Ovary (tissue), 9 donors: ENCODE measurements around the gene D2HGDH. TPM values are rescaled to one million over a fixed set of nuclear protein-coding genes. Genes with fewer than 3 reads are reported as not detected.

Source experiments
- DNase-seq, 5 donors: peaks; one replicate each; pipeline ENCODE4 v3.0.0-alpha.2; 2019 to 2020
- H3K27ac ChIP-seq, 2 donors: fragments of 200-600 bp; one replicate each; pipeline versions ENCODE4 v1.5.1 to v1.8.0; 2019 to 2022
- H3K27me3 ChIP-seq: fragments of 200-600 bp; one replicate; pipeline ENCODE4 v1.8.0; 2022
- H3K36me3 ChIP-seq: fragments of 200-600 bp; sonication (generic); one replicate; pipeline ENCODE4 v1.5.1; 2019
- H3K4me1 ChIP-seq: one replicate; pipeline ENCODE4 v1.8.1; 2013; ENCODE audit warnings: mild to moderate bottlenecking, moderate library complexity; ENCODE audit not compliant: insufficient read depth
- H3K4me3 ChIP-seq: fragments of 200-600 bp; sonication (generic); one replicate; pipeline ENCODE4 v1.5.1; 2017
- H3K9me3 ChIP-seq, 2 donors: fragments of 200-600 bp in 1 of 2; sonication (generic) in 1 of 2; one replicate each; pipeline versions ENCODE4 v1.5.1 to v1.8.1; 2013 to 2019; ENCODE audit warnings: mild to moderate bottlenecking in 1 of 2, moderate library complexity in 1 of 2
- EP300 ChIP-seq: sonication (generic); formaldehyde crosslinking; IDR thresholded peaks from one replicate; pipeline ENCODE4 v1.6.1; 2017; ENCODE audit warnings: antibody characterized with exemption
- POLR2A ChIP-seq: fragments of 450-650 bp; IDR thresholded peaks from one replicate; pipeline ENCODE4 v1.6.1; 2017; ENCODE audit warnings: antibody characterized with exemption, mild to moderate bottlenecking, moderate library complexity
- WGBS, 3 donors: extraction: QIAGEN DNeasy Blood & Tissue Kit in 1 of 3; methylation state at CpG; one replicate each; pipeline versions ENCODE4 v1.1.5 to v1.1.7; 2013 to 2017; 5-methylcytosine and 5-hydroxymethylcytosine counted together
- intact Hi-C, 4 donors: fragments of 100-400 bp; cut with DNase I; formaldehyde crosslinking; loops; one replicate each; pipeline versions ENCODE4 v1.11.0 to v1.15.1; 2022 to 2023
- polyA plus RNA-seq, 2 donors: library from polyadenylated mRNA; stranded (reverse); fragments of 200-250 nt in 1 of 2; fragments of 350-450 nt in 1 of 2; fragmentation: Illumina TruSeq in 1 of 2; extraction: RNeasy Lipid Tissue Mini Kit (QIAGEN cat#74804) in 1 of 2; gene quantifications; one replicate each; pipeline ENCODE4 v1.2.3, GENCODE V29; 2013 to 2014
- total RNA-seq, 7 donors: library from RNA; depleted of rRNA in 2 of 7; stranded (reverse); fragments of >200 nt in 2 of 7; fragmentation: NEBNext Ultra II Directional in 3 of 7; extraction: Animal tissue kit (Norgen Biotek cat#: 25700) in 3 of 7; gene quantifications; one replicate each; pipeline versions ENCODE4 v1.1.0 to v1.2.4, GENCODE V29; 2016 to 2023
- TF ChIP-seq, protein P1 (sequence below), 3 donors: fragments of 450-650 bp in 2 of 3; fragments of 200-600 bp in 1 of 3; IDR thresholded peaks; one replicate each; pipeline versions ENCODE4 v1.5.1 to v1.8.0; 2016 to 2022; ENCODE audit warnings: antibody characterized with exemption in 3 of 3, mild to moderate bottlenecking in 1 of 3
- donor health status: DM: no; HTN: no; CAD: no; lungs with moderate emphysema.
- donor health status: DM: no; HTN: no; CAD: no.
- donor health status: Bipolar disorder and iron deficiency.
- donor health status: DM: yes; HTN: yes; CAD: no.
- donor health status: DM: no; HTN: no; CAD: no.
- donor health status: DM: yes; HTN: yes; CAD: no.

Gene D2HGDH
- total and polyA plus RNA-seq, 9 donors: 0.63 to 35.1 (median 24.6) TPM

DNA sequence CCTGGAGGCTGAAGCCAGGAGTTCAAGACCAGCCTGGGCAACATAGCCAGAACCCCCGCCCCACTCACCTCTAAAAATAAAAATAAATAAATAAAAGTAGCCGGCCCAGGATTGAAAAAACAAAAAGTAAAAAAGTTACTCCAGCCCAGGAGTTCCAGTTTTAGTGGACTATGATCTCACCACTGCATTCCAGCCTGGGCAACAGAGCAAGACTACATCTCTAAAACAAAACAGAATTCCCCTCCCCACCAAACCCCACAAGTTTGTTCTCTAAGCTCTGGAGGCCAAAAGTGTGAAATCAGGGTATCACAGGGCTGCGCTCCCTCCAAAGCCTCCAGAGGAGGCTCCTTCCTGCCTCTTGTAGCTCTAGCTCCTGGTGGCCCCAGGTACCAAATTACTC, 1.7 kb downstream of the D2HGDH start:
- Histone ChIP-seq H3K4me1 (peaks cover 6% of the 10 kb centered on the region), H3K4me3 (no peak overlapping the region), H3K9me3 (no peaks in the 10 kb centered on the region), H3K36me3 (no peaks in the 10 kb centered on the region), H3K27ac (no peak overlapping the region), H3K27me3 (no peaks in the 10 kb centered on the region)
- no peak for DNase-seq
- intact Hi-C loops: loop anchor here in 3 of 4 donors (5.0 to 10.0 kb wide), 2 partner anchors 139 to 141 kb away; no protein-coding TSS in a partner anchor
- 73 to 86% (median 83%) methylated on average over 3 of the region's 3 CpGs for WGBS, 3 donors
- TF ChIP-seq POLR2A (no peak), EP300 (no peak)
- TF ChIP-seq, protein P1, sequence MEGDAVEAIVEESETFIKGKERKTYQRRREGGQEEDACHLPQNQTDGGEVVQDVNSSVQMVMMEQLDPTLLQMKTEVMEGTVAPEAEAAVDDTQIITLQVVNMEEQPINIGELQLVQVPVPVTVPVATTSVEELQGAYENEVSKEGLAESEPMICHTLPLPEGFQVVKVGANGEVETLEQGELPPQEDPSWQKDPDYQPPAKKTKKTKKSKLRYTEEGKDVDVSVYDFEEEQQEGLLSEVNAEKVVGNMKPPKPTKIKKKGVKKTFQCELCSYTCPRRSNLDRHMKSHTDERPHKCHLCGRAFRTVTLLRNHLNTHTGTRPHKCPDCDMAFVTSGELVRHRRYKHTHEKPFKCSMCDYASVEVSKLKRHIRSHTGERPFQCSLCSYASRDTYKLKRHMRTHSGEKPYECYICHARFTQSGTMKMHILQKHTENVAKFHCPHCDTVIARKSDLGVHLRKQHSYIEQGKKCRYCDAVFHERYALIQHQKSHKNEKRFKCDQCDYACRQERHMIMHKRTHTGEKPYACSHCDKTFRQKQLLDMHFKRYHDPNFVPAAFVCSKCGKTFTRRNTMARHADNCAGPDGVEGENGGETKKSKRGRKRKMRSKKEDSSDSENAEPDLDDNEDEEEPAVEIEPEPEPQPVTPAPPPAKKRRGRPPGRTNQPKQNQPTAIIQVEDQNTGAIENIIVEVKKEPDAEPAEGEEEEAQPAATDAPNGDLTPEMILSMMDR (IDR thresholded peaks at IDR 0.05): no peak

GRCh38 chr2:241738040-241738686, 3.7 kb downstream of the D2HGDH start:
- intact Hi-C loops: loop anchor here in 3 of 4 donors (5.0 to 10.0 kb wide), 2 partner anchors 137 to 139 kb away; no protein-coding TSS in a partner anchor
- H3K27me3 ChIP-seq: no peaks in the 10 kb centered on the region
- H3K36me3 ChIP-seq: no peaks in the 10 kb centered on the region
- 91 to 93% (median 93%) methylated on average over 17 of the region's 17 CpGs for WGBS, 3 donors
- no peaks in the 10 kb centered on the region for H3K9me3 ChIP-seq
- no peak overlapping the region for H3K4me3 ChIP-seq
- H3K4me1 ChIP-seq: peaks cover 6% of the 10 kb centered on the region
- no peak overlapping the region for H3K27ac ChIP-seq
- TF ChIP-seq EP300: no peak
- TF ChIP-seq POLR2A: no peak
- TF ChIP-seq, protein P1 (IDR thresholded peaks at IDR 0.05): no peak
- DNase-seq: no peak

- DNase-seq: no peak
- Histone ChIP-seq H3K27ac (no peak overlapping the region), H3K4me3 (no peak overlapping the region), H3K9me3 (no peaks in the 10 kb centered on the region), H3K27me3 (no peaks in the 10 kb centered on the region), H3K4me1 (peaks cover 3% of the 10 kb centered on the region), H3K36me3 (no peaks in the 10 kb centered on the region)
- no peak for TF ChIP-seq EP300
- TF ChIP-seq POLR2A: no peak
- TF ChIP-seq, protein P1 (IDR thresholded peaks at IDR 0.05): no peak
- intact Hi-C loops: loop anchor here in 3 of 4 donors (5.0 to 10.0 kb wide), 2 partner anchors 136 to 138 kb away; no protein-coding TSS in a partner anchor
- WGBS, 3 donors: 89 to 92% (median 90%) methylated on average over 15 of the region's 15 CpGs
Measured at GRCh38 chr2:241739177-241739576, 4.7 kb downstream of the D2HGDH start.

DNA sequence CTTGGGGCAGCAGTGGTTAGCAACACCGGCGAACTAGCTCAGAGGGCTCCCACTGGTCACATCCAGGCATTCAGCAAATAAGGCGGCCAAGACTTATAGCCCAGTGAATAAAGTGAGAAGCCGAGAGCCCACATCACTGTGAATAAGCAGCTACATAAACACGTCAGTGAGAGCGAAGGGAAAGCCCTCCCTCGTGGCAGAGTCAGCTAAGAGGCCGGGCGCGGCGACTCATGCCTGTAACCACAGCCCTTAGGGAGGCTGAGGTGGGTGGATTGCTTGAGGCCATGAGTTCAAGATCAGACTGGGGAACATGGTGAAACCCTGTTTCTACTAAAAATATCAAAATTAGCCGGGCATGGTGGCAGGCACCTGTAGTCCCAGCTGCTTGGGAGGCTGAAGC, 5.2 kb downstream of the D2HGDH start:
- Histone ChIP-seq H3K27me3 (no peaks in the 10 kb centered on the region), H3K4me1 (peaks cover 3% of the 10 kb centered on the region), H3K36me3 (no peaks in the 10 kb centered on the region), H3K9me3 (no peaks in the 10 kb centered on the region), H3K27ac (no peak overlapping the region), H3K4me3 (no peak overlapping the region)
- intact Hi-C loops: loop anchor here in 3 of 4 donors (5.0 to 10.0 kb wide), 2 partner anchors 135 to 138 kb away; no protein-coding TSS in a partner anchor
- WGBS, 3 donors: 85 to 91% (median 89%) methylated on average over 12 of the region's 12 CpGs
- no peak for DNase-seq
- no peak for TF ChIP-seq EP300
- no peak for TF ChIP-seq POLR2A
- TF ChIP-seq, protein P1 (IDR thresholded peaks at IDR 0.05): no peak
